ENCODE data around the gene ITIH2.

Gene ITIH2

DNA sequence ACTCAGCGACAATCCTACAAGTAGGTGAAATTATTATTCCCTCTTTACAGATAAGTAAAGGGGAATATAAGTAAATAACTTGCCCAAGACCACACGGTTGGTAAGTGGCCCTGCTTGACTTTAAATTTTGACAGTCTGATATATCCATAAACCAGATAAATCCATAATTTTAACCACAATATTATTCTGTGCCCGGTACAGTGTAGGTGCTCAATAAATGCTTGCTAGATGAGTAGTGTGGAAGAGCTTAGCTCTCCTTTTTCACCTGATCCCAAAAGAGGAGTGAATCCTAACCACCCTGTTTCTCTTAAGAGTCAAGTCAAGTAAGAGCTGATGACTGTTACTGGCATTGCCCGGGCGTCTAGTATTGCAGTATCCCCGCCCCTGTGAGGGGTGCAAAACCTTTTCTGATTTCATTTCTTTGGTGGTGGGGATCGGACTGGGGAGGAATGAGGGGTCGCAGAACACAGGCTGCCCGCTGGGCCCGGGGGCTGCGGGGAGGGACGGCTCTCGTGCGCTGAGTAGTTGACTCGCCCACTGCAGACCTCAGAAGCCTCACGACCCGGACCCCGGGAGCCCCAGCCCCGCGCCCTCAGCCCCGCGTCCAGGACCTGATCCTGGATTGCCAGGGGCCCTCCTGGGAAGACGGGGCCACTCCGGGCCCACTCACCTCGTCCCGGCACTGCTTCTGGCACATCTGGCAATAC lies 84.2 kb downstream of the ITIH2 start:
- Histone ChIP-seq H2AFZ (ENCODE audit: low read depth, low read length) (peak overlapping the region; percentile 92), H3K79me2 (ENCODE audit: insufficient read depth, low read length) (peaks cover 98% of the 10 kb centered on the region), H3K4me3 (ENCODE audit: low read depth in 1 of 2, low read length in 2 of 2) (peak overlapping the region; percentile 86 to 97), H4K20me1 (ENCODE audit: insufficient read depth, low read length) (peaks cover 39% of the 10 kb centered on the region), H3K9ac (ENCODE audit: low read depth, low read length) (peak overlapping the region; percentile 88), H3K27ac (ENCODE audit: low read length) (peak overlapping the region; percentile 78), H3K36me3 (ENCODE audit: insufficient read depth, low read length) (peaks cover 13% of the 10 kb centered on the region), H3K9me3 (ENCODE audit: insufficient read depth, low read length, severe bottlenecking) (no peaks in the 10 kb centered on the region), H3K4me2 (ENCODE audit: insufficient read depth, low read length) (peak overlapping the region; percentile 79), H3K27me3 (ENCODE audit: insufficient read depth, low read length, poor library complexity) (no peaks in the 10 kb centered on the region), H3K4me1 (ENCODE audit: insufficient read depth, low read length) (peaks cover 54% of the 10 kb centered on the region)
- no peak for DNase-seq
- peak; percentile 13 for ATAC-seq (ENCODE audit: insufficient read depth, low read depth)
- no peak for TF ChIP-seq EZH2 (IDR thresholded peaks at IDR 0.05; ENCODE audit: borderline replicate concordance, low read depth, low read length, severe bottlenecking)
- TF ChIP-seq, protein P1, sequence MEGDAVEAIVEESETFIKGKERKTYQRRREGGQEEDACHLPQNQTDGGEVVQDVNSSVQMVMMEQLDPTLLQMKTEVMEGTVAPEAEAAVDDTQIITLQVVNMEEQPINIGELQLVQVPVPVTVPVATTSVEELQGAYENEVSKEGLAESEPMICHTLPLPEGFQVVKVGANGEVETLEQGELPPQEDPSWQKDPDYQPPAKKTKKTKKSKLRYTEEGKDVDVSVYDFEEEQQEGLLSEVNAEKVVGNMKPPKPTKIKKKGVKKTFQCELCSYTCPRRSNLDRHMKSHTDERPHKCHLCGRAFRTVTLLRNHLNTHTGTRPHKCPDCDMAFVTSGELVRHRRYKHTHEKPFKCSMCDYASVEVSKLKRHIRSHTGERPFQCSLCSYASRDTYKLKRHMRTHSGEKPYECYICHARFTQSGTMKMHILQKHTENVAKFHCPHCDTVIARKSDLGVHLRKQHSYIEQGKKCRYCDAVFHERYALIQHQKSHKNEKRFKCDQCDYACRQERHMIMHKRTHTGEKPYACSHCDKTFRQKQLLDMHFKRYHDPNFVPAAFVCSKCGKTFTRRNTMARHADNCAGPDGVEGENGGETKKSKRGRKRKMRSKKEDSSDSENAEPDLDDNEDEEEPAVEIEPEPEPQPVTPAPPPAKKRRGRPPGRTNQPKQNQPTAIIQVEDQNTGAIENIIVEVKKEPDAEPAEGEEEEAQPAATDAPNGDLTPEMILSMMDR (IDR thresholded peaks at IDR 0.05; ENCODE audit: borderline replicate concordance, extremely low read depth, low read length, poor library complexity, severe bottlenecking), result no peak

DNA sequence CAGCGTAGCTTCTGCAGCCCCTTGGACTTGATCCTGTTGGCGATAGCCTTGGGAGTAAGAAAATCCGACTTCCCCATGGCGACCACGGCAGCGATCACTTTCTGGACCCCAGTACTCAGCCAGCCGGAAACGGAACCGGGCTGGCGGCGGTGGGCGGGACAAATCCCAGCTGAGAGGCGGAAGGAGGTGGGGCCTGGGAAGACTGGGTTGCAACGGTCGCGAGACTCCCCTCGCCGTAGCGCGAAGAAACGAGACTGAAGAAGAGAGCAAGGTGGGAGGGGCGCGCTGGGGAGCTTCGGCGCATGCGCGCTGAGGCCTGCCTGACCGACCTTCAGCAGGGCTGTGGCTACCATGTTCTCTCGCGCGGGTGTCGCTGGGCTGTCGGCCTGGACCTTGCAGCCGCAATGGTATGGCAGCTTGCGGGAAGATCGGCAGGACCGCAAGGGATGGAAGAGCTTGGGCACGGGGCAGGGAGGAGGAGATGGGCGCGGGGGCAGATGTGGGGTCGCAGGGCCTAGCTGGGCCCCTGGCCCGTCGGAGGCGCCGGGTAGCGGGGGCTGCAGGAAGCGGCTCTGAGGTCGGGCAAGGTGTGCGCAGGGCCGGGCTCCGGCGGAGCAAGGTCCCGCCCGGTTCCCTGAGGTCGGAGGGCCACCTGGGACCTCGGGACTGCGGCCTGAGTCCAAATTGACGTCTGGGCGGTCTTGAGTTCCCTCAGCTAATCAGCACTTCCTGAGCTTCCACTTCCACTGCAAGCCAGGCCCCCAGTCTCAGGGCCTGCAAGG lies 84.9 kb downstream of the ITIH2 start, which contains the start of the genes ATP5F1C and KIN:
Gene ATP5F1C (plus strand): TSS at position 321 of the 782 bp plus-strand sequence. CDS start 31 bp downstream, at position 352.
Gene KIN (minus strand): TSS at position 137 of the 782 bp plus-strand sequence. CDS start 60 bp downstream, at position 77.
- peak; percentile 98 for DNase-seq
- Histone ChIP-seq H3K27me3 (ENCODE audit: insufficient read depth, low read length, poor library complexity) (no peaks in the 10 kb centered on the region), H3K4me1 (ENCODE audit: insufficient read depth, low read length) (peaks cover 61% of the 10 kb centered on the region), H3K9ac (ENCODE audit: low read depth, low read length) (peak within 1 kb of the TSS; percentile 88), H3K9me3 (ENCODE audit: insufficient read depth, low read length, severe bottlenecking) (no peaks in the 10 kb centered on the region), H3K4me3 (ENCODE audit: low read depth in 1 of 2, low read length in 2 of 2) (peak within 1 kb of the TSS; percentile 86 to 97), H2AFZ (ENCODE audit: low read depth, low read length) (peak within 1 kb of the TSS; percentile 94), H4K20me1 (ENCODE audit: insufficient read depth, low read length) (peaks cover 46% of the 10 kb centered on the region), H3K36me3 (ENCODE audit: insufficient read depth, low read length) (peaks cover 20% of the 10 kb centered on the region), H3K4me2 (ENCODE audit: insufficient read depth, low read length) (peak within 1 kb of the TSS; percentile 80), H3K79me2 (ENCODE audit: insufficient read depth, low read length) (peaks cover 99% of the 10 kb centered on the region), H3K27ac (ENCODE audit: low read length) (peak within 1 kb of the TSS; percentile 90)
- ATAC-seq (ENCODE audit: insufficient read depth, low read depth), result peak; percentile 92
- TF ChIP-seq, protein P1 (IDR thresholded peaks at IDR 0.05; ENCODE audit: borderline replicate concordance, extremely low read depth, low read length, poor library complexity, severe bottlenecking), result no peak
- TF ChIP-seq EZH2 (IDR thresholded peaks at IDR 0.05; ENCODE audit: borderline replicate concordance, low read depth, low read length, severe bottlenecking), result no peak

DNA sequence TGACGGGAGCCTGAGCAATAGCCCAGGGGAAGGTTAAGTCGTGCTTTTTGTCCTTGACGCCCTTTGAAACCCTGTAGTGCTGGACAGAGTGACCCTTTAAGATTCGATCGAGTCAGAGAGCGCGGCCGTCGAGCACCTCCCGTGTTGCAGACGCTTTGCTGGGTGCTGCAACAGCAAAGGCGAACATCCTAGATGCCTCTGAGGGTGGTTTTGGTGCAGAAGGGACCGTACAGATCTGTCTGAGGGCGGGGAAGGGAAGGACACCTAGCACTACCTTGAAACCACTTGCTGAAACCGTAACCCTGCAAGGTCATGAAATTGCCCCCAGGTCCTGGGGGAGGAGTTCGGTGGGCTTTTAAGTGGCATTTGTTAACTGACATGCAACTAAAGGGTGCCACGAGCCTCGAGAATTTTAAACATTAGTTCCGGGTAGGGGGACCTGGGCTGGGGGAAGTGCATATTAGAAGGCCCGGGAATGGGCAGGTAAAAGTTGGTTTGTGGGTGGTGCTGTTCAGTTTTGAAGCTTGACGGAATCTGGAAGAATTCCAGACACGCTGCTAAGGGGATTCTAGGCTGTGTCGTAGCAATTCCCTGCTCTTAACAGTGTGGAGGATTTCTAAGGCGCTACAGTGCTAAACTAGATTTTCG lies 85.6 kb downstream of the ITIH2 start:
- Histone ChIP-seq H3K4me2 (ENCODE audit: insufficient read depth, low read length) (peak overlapping the region; percentile 80), H3K9ac (ENCODE audit: low read depth, low read length) (peak overlapping the region; percentile 88), H3K27me3 (ENCODE audit: insufficient read depth, low read length, poor library complexity) (no peaks in the 10 kb centered on the region), H3K4me3 (ENCODE audit: low read depth in 1 of 2, low read length in 2 of 2) (peak overlapping the region; percentile 86 to 97), H3K9me3 (ENCODE audit: insufficient read depth, low read length, severe bottlenecking) (no peaks in the 10 kb centered on the region), H3K4me1 (ENCODE audit: insufficient read depth, low read length) (peaks cover 57% of the 10 kb centered on the region), H2AFZ (ENCODE audit: low read depth, low read length) (peak overlapping the region; percentile 94), H3K36me3 (ENCODE audit: insufficient read depth, low read length) (peaks cover 20% of the 10 kb centered on the region), H3K79me2 (ENCODE audit: insufficient read depth, low read length) (peaks cover 99% of the 10 kb centered on the region), H4K20me1 (ENCODE audit: insufficient read depth, low read length) (peaks cover 53% of the 10 kb centered on the region), H3K27ac (ENCODE audit: low read length) (peak overlapping the region; percentile 90)
- 0 out of 3 replicates have a peak, but pooled peaks have one; percentile 5 for ATAC-seq (ENCODE audit: insufficient read depth, low read depth)
- TF ChIP-seq EZH2 (IDR thresholded peaks at IDR 0.05; ENCODE audit: borderline replicate concordance, low read depth, low read length, severe bottlenecking), result no peak
- TF ChIP-seq, protein P1 (IDR thresholded peaks at IDR 0.05; ENCODE audit: borderline replicate concordance, extremely low read depth, low read length, poor library complexity, severe bottlenecking), result no peak
- no peak for DNase-seq
